SK-N-MC (cell line): ENCODE data around the gene CACNA1C.

ENCODE experiments used
- DNase-seq: peaks from one replicate; pipeline ENCODE4 v3.0.0-alpha.2; 2011; ENCODE audit warnings: low read depth, low spot score
- H3K27ac ChIP-seq: fragments of 200-600 bp; sonication (generic); 2 replicates; pipeline ENCODE4 v1.5.1; 2016; ENCODE audit warnings: mixed run types
- H3K36me3 ChIP-seq: fragments of 200-600 bp; sonication (generic); 2 replicates; pipeline ENCODE4 v1.6.1; 2017; ENCODE audit warnings: antibody characterized with exemption, low read length, mixed read lengths; ENCODE audit not compliant: insufficient read depth
- H3K4me3 ChIP-seq: fragments of 200-600 bp; sonication (generic); 2 replicates; pipeline ENCODE4 v1.5.1; 2016
- H3K9ac ChIP-seq: fragments of 200-600 bp; sonication (generic); 2 replicates; pipeline ENCODE4 v1.8.0; 2017; ENCODE audit warnings: mixed run types, mixed read lengths; ENCODE audit not compliant: insufficient read length
- H3K9me3 ChIP-seq: fragments of 200-600 bp; sonication (generic); 2 replicates; pipeline ENCODE4 v1.6.1; 2017; ENCODE audit warnings: low read depth, mild to moderate bottlenecking, antibody characterized with exemption, low read length, moderate library complexity, mixed read lengths
- EZH2 ChIP-seq: fragments of 200-600 bp; sonication (generic); IDR thresholded peaks from one replicate; pipeline ENCODE4 v1.6.1; 2017; ENCODE audit warnings: antibody characterized with exemption
- FOXP2 ChIP-seq: optimal IDR thresholded peaks from 2 replicates; pipeline ENCODE3; 2011; ENCODE audit warnings: mild to moderate bottlenecking, moderate library complexity; ENCODE audit not compliant: insufficient read depth; ENCODE audit errors: extremely low read length, control extremely low read depth
- POLR2AphosphoS5 ChIP-seq: IDR thresholded peaks from 2 replicates; pipeline ENCODE4 v1.6.1; 2012; ENCODE audit warnings: mild to moderate bottlenecking, low read depth, low read length, borderline replicate concordance

CACNA1C gene

DNA sequence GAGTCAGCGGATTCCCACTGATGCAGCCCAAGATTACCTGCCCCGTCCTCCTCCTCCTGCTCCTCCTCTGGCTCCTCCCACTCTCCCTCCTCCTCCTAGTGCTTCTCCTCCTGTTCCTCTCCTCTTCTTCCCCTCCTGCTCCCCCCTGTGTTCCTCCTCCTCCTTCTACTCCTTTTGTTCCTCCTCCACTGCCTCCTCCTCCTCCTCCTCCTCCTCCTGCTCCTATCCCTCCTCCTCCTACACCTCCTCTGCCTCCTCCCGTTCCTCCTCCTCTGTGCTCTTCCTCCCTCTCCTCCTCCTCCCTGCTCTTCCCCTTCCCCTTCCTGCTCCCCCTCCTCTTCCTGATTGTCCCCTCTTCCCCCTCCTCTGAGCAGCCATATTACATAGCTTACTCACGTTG lies 141.3 kb downstream of the CACNA1C start:
- H3K9me3 ChIP-seq = no peaks in the 10 kb centered on the region

GRCh38 chr12:2194571-2194970 lies 141.8 kb downstream of the CACNA1C start:
- H3K4me3 ChIP-seq = no peak overlapping the region
- H3K27ac ChIP-seq = no peak overlapping the region
- DNase-seq = no peak
- H3K9ac ChIP-seq = no peak overlapping the region
- no peaks in the 10 kb centered on the region for H3K9me3 ChIP-seq
- TF ChIP-seq FOXP2 (no peak), EZH2 (no peak), POLR2AphosphoS5 (no peak)
- H3K36me3 ChIP-seq = no peaks in the 10 kb centered on the region

More for the DNA sequence above, 141.3 kb downstream of the CACNA1C start:
- no peak for DNase-seq
- TF ChIP-seq FOXP2 = no peak
- TF ChIP-seq EZH2 = no peak
- TF ChIP-seq POLR2AphosphoS5 = no peak
- Histone ChIP-seq H3K27ac (no peak overlapping the region), H3K36me3 (no peaks in the 10 kb centered on the region), H3K9ac (no peak overlapping the region), H3K4me3 (no peak overlapping the region)

GRCh38 chr12:2195085-2195484 lies 142.3 kb downstream of the CACNA1C start:
- no peak for TF ChIP-seq FOXP2
- TF ChIP-seq EZH2 = no peak
- no peak for TF ChIP-seq POLR2AphosphoS5
- no peak overlapping the region for H3K4me3 ChIP-seq
- H3K36me3 ChIP-seq = no peaks in the 10 kb centered on the region
- H3K27ac ChIP-seq = no peak overlapping the region
- DNase-seq = no peak
- H3K9ac ChIP-seq = no peak overlapping the region
- H3K9me3 ChIP-seq = no peaks in the 10 kb centered on the region

DNA sequence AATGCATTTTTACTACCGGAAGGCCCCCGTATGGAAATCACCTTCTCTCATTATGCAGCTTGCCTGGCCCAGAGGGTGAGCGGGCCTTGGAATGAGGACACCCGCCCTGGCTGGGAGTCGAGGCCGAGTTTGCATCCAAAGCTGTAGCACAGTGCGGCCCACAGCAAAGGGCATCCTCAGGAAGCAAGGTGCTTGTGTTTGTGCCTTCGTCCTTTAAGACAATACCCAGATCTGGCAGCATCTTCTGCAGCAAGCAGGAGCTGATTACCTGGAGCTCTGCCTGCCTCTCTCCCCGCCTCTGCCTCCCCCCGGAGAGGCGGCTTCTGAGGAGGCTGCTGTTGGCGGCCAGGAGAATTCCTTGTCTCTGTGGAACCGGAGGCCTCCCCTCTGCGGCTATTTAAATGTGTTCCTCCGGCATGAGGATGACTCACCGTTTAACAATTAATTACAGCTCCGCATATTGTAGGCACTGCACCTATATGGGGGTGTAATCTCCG lies 145.3 kb downstream of the CACNA1C start:
- no peak overlapping the region for H3K9ac ChIP-seq
- H3K4me3 ChIP-seq = no peak overlapping the region
- H3K27ac ChIP-seq = no peak overlapping the region
- no peak for DNase-seq
- H3K36me3 ChIP-seq = no peaks in the 10 kb centered on the region
- no peak for TF ChIP-seq EZH2
- TF ChIP-seq FOXP2 = no peak
- TF ChIP-seq POLR2AphosphoS5 = no peak
- no peaks in the 10 kb centered on the region for H3K9me3 ChIP-seq

GRCh38 chr12:2198542-2198941 lies 145.8 kb downstream of the CACNA1C start:
- no peaks in the 10 kb centered on the region for H3K9me3 ChIP-seq
- no peak overlapping the region for H3K9ac ChIP-seq
- H3K4me3 ChIP-seq = no peak overlapping the region
- no peak for TF ChIP-seq FOXP2
- no peak for TF ChIP-seq EZH2
- TF ChIP-seq POLR2AphosphoS5 = no peak
- H3K27ac ChIP-seq = no peak overlapping the region
- no peaks in the 10 kb centered on the region for H3K36me3 ChIP-seq
- DNase-seq = no peak

- no peak for DNase-seq
- Histone ChIP-seq H3K9me3 (no peaks in the 10 kb centered on the region), H3K27ac (no peak overlapping the region), H3K4me3 (no peak overlapping the region), H3K9ac (no peak overlapping the region), H3K36me3 (no peaks in the 10 kb centered on the region)
- no peak for TF ChIP-seq POLR2AphosphoS5
- TF ChIP-seq EZH2 = no peak
- no peak for TF ChIP-seq FOXP2
Observed at GRCh38 chr12:2205996-2206395, 153.2 kb downstream of the CACNA1C start.

DNA sequence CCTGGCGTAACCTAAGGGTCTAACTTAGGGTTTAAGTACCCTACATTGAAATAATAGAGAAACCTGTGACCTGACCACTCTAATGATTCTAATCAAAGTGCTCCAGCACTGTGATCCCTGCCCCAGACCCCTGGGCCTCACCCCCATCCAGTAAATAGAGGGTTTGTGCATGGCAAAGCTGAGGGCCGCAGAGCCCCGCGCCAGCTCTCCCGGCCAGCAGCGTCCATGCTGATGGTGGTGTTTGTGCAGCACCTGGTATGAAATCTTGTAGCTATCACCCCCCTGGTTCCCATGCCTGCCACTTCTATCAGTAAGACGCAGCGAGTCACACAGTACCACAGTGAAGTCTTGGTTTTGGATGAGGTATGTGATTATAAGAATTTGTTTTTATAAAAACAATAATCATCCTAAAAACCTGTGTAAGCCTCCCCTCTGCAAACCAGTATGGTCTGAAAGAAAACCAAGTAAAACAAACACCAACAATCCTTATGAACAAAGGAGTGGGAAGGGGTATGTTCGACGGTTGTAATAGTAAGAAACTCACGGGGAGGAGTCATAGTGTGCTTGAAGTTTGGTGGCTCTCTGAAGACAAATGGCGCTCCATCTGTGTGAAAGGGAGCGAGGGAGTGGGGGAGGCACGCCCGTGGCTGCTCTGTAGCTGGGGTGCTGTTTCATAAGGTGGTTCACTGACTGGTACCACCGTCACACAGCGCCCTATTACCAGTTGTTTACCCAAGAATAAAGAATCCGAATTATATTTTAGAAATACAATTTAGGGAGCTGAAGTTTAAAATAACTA lies 156.2 kb downstream of the CACNA1C start:
- Histone ChIP-seq H3K27ac (no peak overlapping the region), H3K4me3 (no peak overlapping the region), H3K9ac (no peak overlapping the region), H3K9me3 (no peaks in the 10 kb centered on the region), H3K36me3 (no peaks in the 10 kb centered on the region)
- TF ChIP-seq EZH2 = no peak
- TF ChIP-seq FOXP2 = no peak
- TF ChIP-seq POLR2AphosphoS5 = no peak
- DNase-seq = no peak

DNA sequence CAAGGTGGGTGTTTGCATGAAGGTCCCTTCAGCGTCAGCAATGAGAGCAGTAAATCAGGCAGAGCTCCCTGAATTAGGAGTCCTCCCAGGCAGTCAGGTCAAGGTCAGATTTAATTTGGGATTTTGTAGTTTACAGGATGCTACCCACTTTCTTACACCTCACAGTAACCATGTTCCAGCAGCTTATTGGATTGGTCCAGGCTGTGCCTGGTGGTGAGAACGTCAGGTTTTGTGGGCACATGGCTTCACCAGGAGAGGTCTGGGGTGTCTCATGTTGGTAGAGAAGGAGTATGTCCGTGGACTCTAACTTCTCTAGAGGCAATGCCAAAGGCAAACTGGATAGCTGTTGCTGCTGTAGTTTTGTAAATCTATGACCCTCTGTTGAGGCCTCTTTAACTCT lies 158.3 kb downstream of the CACNA1C start:
- Histone ChIP-seq H3K27ac (no peak overlapping the region), H3K36me3 (no peaks in the 10 kb centered on the region), H3K4me3 (no peak overlapping the region), H3K9me3 (no peaks in the 10 kb centered on the region), H3K9ac (no peak overlapping the region)
- TF ChIP-seq POLR2AphosphoS5 (no peak), EZH2 (no peak), FOXP2 (no peak)
- no peak for DNase-seq
